ENCODE results near the gene BABAM2. TPM values are rescaled to one million over a fixed set of nuclear protein-coding genes. Genes with fewer than 3 reads are reported as not detected.

Gene BABAM2
- total and polyA plus RNA-seq, 2 experiments from 2014 or later: 17.8 to 21.5 TPM

- no peak for ATAC-seq
- no peaks in the 10 kb centered on the region for H3K9me2 ChIP-seq (ENCODE audit: insufficient read depth)
- H3K4me2 ChIP-seq: no peak overlapping the region
- H3K79me2 ChIP-seq (replicated peaks; ENCODE audit: insufficient read depth): no peaks in the 10 kb centered on the region
- H3K4me3 ChIP-seq: no peak overlapping the region
- no peaks in the 10 kb centered on the region for H3K36me3 ChIP-seq (ENCODE audit: insufficient read depth)
- H3K27ac ChIP-seq (ENCODE audit: low read depth): no peak overlapping the region
- TF ChIP-seq STAT1 (IDR thresholded peaks at IDR 0.05; ENCODE audit: unreplicated experiment) (no peak), POLR2AphosphoS5 (IDR thresholded peaks at IDR 0.05; ENCODE audit: low read depth) (no peak), CREB1 (CRISPR knock-in tag; IDR thresholded peaks at IDR 0.05; ENCODE audit: low read depth) (no peak)
- TF ChIP-seq, protein P1, sequence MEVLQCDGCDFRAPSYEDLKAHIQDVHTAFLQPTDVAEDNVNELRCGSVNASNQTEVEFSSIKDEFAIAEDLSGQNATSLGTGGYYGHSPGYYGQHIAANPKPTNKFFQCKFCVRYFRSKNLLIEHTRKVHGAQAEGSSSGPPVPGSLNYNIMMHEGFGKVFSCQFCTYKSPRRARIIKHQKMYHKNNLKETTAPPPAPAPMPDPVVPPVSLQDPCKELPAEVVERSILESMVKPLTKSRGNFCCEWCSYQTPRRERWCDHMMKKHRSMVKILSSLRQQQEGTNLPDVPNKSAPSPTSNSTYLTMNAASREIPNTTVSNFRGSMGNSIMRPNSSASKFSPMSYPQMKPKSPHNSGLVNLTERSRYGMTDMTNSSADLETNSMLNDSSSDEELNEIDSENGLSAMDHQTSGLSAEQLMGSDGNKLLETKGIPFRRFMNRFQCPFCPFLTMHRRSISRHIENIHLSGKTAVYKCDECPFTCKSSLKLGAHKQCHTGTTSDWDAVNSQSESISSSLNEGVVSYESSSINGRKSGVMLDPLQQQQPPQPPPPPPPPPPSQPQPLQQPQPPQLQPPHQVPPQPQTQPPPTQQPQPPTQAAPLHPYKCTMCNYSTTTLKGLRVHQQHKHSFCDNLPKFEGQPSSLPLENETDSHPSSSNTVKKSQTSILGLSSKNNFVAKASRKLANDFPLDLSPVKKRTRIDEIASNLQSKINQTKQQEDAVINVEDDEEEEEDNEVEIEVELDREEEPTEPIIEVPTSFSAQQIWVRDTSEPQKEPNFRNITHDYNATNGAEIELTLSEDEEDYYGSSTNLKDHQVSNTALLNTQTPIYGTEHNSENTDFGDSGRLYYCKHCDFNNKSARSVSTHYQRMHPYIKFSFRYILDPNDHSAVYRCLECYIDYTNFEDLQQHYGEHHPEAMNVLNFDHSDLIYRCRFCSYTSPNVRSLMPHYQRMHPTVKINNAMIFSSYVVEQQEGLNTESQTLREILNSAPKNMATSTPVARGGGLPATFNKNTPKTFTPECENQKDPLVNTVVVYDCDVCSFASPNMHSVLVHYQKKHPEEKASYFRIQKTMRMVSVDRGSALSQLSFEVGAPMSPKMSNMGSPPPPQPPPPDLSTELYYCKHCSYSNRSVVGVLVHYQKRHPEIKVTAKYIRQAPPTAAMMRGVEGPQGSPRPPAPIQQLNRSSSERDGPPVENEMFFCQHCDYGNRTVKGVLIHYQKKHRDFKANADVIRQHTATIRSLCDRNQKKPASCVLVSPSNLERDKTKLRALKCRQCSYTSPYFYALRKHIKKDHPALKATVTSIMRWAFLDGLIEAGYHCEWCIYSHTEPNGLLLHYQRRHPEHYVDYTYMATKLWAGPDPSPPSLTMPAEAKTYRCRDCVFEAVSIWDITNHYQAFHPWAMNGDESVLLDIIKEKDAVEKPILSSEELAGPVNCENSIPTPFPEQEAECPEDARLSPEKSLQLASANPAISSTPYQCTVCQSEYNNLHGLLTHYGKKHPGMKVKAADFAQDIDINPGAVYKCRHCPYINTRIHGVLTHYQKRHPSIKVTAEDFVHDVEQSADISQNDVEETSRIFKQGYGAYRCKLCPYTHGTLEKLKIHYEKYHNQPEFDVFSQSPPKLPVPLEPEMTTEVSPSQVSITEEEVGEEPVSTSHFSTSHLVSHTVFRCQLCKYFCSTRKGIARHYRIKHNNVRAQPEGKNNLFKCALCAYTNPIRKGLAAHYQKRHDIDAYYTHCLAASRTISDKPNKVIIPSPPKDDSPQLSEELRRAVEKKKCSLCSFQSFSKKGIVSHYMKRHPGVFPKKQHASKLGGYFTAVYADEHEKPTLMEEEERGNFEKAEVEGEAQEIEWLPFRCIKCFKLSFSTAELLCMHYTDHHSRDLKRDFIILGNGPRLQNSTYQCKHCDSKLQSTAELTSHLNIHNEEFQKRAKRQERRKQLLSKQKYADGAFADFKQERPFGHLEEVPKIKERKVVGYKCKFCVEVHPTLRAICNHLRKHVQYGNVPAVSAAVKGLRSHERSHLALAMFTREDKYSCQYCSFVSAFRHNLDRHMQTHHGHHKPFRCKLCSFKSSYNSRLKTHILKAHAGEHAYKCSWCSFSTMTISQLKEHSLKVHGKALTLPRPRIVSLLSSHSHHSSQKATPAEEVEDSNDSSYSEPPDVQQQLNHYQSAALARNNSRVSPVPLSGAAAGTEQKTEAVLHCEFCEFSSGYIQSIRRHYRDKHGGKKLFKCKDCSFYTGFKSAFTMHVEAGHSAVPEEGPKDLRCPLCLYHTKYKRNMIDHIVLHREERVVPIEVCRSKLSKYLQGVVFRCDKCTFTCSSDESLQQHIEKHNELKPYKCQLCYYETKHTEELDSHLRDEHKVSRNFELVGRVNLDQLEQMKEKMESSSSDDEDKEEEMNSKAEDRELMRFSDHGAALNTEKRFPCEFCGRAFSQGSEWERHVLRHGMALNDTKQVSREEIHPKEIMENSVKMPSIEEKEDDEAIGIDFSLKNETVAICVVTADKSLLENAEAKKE (CRISPR knock-in tag; IDR thresholded peaks at IDR 0.05): no peak
- TF ChIP-seq, protein P2, sequence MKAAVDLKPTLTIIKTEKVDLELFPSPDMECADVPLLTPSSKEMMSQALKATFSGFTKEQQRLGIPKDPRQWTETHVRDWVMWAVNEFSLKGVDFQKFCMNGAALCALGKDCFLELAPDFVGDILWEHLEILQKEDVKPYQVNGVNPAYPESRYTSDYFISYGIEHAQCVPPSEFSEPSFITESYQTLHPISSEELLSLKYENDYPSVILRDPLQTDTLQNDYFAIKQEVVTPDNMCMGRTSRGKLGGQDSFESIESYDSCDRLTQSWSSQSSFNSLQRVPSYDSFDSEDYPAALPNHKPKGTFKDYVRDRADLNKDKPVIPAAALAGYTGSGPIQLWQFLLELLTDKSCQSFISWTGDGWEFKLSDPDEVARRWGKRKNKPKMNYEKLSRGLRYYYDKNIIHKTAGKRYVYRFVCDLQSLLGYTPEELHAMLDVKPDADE (IDR thresholded peaks at IDR 0.05): no peak
- no peaks in the 10 kb centered on the region for H3K27me3 ChIP-seq (ENCODE audit: insufficient read depth)
- no peaks in the 10 kb centered on the region for H3K4me1 ChIP-seq (ENCODE audit: insufficient read depth)
- no peak overlapping the region for H3K27ac Mint-ChIP-seq
- no peaks in the 10 kb centered on the region for H3F3A ChIP-seq (replicated peaks; ENCODE audit: low read depth)
- H3K27me3 Mint-ChIP-seq (ENCODE audit: insufficient read depth, low read depth, poor library complexity): no peaks in the 10 kb centered on the region
- H3K4me1 Mint-ChIP-seq: no peaks in the 10 kb centered on the region
- H4K20me1 ChIP-seq (replicated peaks; ENCODE audit: insufficient read depth): no peaks in the 10 kb centered on the region
- H2AFZ ChIP-seq: no peak overlapping the region
- DNase-seq (ENCODE audit: low spot score): no peak
- no peaks in the 10 kb centered on the region; the same call in 2 of the 3 replicates for H3K9me3 Mint-ChIP-seq
- H3K4me3 Mint-ChIP-seq: no peak overlapping the region
- peaks cover 4% of the 10 kb centered on the region; the same call in 2 of the 3 replicates for H3K36me3 Mint-ChIP-seq (ENCODE audit: low read depth)
Observed at GRCh38 chr2:28133778-28134177, 243.2 kb downstream of the BABAM2 start.
